Endothelial cell of umbilical vein (primary cell): ENCODE measurements around the gene LARP1. TPM values are rescaled to one million over a fixed set of nuclear protein-coding genes. Genes with fewer than 3 reads are reported as not detected.
A peak's percentile ranks its signal among the peaks of the same experiment; 100 is the strongest.

Experiments
- BruUV-seq: library from RNA; stranded (reverse); fragments of 400-500 nt; replicated peaks from 2 replicates; lab custom pipeline; 2021; lab: Mats Ljungman, UMichigan
- CTCF ChIA-PET: fragments of 300-600, 350-600 bp; sonication (Branson Sonifier 250); formaldehyde crosslinking; loops from one replicate; lab custom pipeline; 2021; ENCODE audit warnings: antibody characterized with exemption, inconsistent platforms; lab: Charles Lee
- POLR2A ChIA-PET: fragments of 300-600, 350-600 bp; sonication (Branson Sonifier 250); formaldehyde crosslinking; loops from one replicate; lab custom pipeline; 2021; ENCODE audit warnings: antibody characterized with exemption, inconsistent platforms; lab: Charles Lee
- DNase-seq: peaks from one replicate; pipeline ENCODE4 v3.0.0-alpha.2; 2011; ENCODE audit warnings: low read depth, low spot score
- FAIRE-seq: peaks from 2 replicates; lab custom pipeline; 2011; peaks lifted over from hg19 to GRCh38; lab: Jason Lieb, UNC
- H2AFZ ChIP-seq: 2 replicates; pipeline ENCODE4 v1.6.0; 2012; ENCODE audit warnings: low read depth, low read length, control low read depth, inconsistent platforms
- H3K27ac ChIP-seq: 2 replicates; pipeline ENCODE4 v1.5.1; 2011; ENCODE audit warnings: low read depth, mild to moderate bottlenecking, control low read depth, low read length, moderate library complexity; ENCODE audit not compliant: insufficient read depth
- H3K27me3 ChIP-seq, 2 experiments: 2 replicates each; pipeline versions ENCODE4 v1.6.0 to v1.6.1; 2011; ENCODE audit warnings: low read length in 2 of 2, mixed read lengths in 1 of 2; ENCODE audit not compliant: control insufficient read depth in 2 of 2, insufficient read depth in 2 of 2
- H3K36me3 ChIP-seq, 2 experiments: 2 replicates in 1 of 2; 3 replicates in 1 of 2; pipeline ENCODE4 v1.5.1; 2011; ENCODE audit warnings: low read length in 2 of 2, mild to moderate bottlenecking in 1 of 2, moderate library complexity in 1 of 2; ENCODE audit not compliant: control insufficient read depth in 2 of 2, insufficient read depth in 2 of 2; ENCODE audit errors: extremely low read depth in 1 of 2
- H3K4me1 ChIP-seq: 3 replicates; pipeline ENCODE4 v1.5.1; 2011; ENCODE audit warnings: mild to moderate bottlenecking, low read length; ENCODE audit not compliant: control insufficient read depth, insufficient read depth; ENCODE audit errors: extremely low read depth
- H3K4me2 ChIP-seq: 2 replicates; pipeline ENCODE4 v1.6.1; 2011; ENCODE audit warnings: low read length, control low read depth, mixed read lengths; ENCODE audit not compliant: insufficient read depth
- H3K4me3 ChIP-seq, 3 experiments: fragments of 200-600 bp in 1 of 3; sonication (generic), shearing (Covaris generic) in 1 of 3; replicated peaks in 1 of 3; 2 replicates each; pipeline ENCODE4 v1.5.1; 2011 to 2016; ENCODE audit warnings: control low read depth in 3 of 3, low read length in 3 of 3, mild to moderate bottlenecking in 2 of 3, inconsistent platforms in 1 of 3, low read depth in 1 of 3, moderate library complexity in 1 of 3; ENCODE audit not compliant: insufficient read depth in 1 of 3
- H3K79me2 ChIP-seq: 2 replicates; pipeline ENCODE4 v1.6.0; 2012; ENCODE audit warnings: low read length, inconsistent platforms; ENCODE audit not compliant: control insufficient read depth, insufficient read depth
- H3K9ac ChIP-seq: replicated peaks from 2 replicates; pipeline ENCODE3; 2011; ENCODE audit warnings: low read length, control low read depth; ENCODE audit not compliant: insufficient read depth; ENCODE audit errors: extremely low read depth
- H3K9me1 ChIP-seq: replicated peaks from 3 replicates; pipeline ENCODE4 v1.6.0; 2011; ENCODE audit warnings: mild to moderate bottlenecking, low read length; ENCODE audit not compliant: control insufficient read depth, insufficient read depth; ENCODE audit errors: extremely low read depth
- H3K9me3 ChIP-seq: replicated peaks from 2 replicates; pipeline ENCODE4 v1.5.1; 2012; ENCODE audit warnings: low read length, inconsistent platforms; ENCODE audit not compliant: control insufficient read depth, insufficient read depth
- H4K20me1 ChIP-seq: replicated peaks from 2 replicates; pipeline ENCODE3; 2011; ENCODE audit warnings: mild to moderate bottlenecking, low read length; ENCODE audit not compliant: control insufficient read depth, insufficient read depth; ENCODE audit errors: extremely low read depth
- CTCF ChIP-seq, 2 donors: IDR thresholded peaks; 1 replicate in 1 of 2; 2 replicates in 1 of 2; pipeline ENCODE4 v1.5.1; 2011; ENCODE audit warnings: low read length in 2 of 2, mild to moderate bottlenecking in 2 of 2, moderate library complexity in 2 of 2, control low read depth in 1 of 2, inconsistent platforms in 1 of 2, low read depth in 1 of 2; ENCODE audit not compliant: insufficient read depth in 1 of 2; ENCODE audit errors: extremely low read depth in 1 of 2
- MAX ChIP-seq: IDR thresholded peaks from 2 replicates; pipeline ENCODE4 v1.6.1; 2011; ENCODE audit not compliant: insufficient read depth, insufficient read length
- dilution Hi-C: fragments of 300-500 bp; cut with MboI; formaldehyde crosslinking; loops from one replicate; pipeline ENCODE4 v1.15.0; 2019; ENCODE audit warnings: low sequenced_read_pairs; ENCODE audit not compliant: extremely low pct_ligation_motif_present
- intact Hi-C: fragments of 100-400 bp; cut with micrococcal nuclease; formaldehyde crosslinking; loops from one replicate; pipeline ENCODE4 v1.10.0; 2022
- polyA plus RNA-seq, 4 experiments: library from polyadenylated mRNA; depleted of rRNA in 3 of 4; stranded (reverse) in 3 of 4; unstranded in 1 of 4; fragments of >200 nt; gene quantifications; 2 replicates each; pipeline versions ENCODE4 v1.2.1 to v1.2.3, GENCODE V29; 2011 to 2012; ENCODE audit warnings: missing spikeins in 1 of 4
- total RNA-seq: library from RNA; stranded (reverse); gene quantifications from 2 replicates; pipeline ENCODE4 v1.2.3, GENCODE V29; 2021

Gene LARP1
- total and polyA plus RNA-seq, 2 donors (not counting 3 experiments of a cell fraction or from before 2014, with no cell fraction given) = 70.4 to 252 TPM

- no peaks in the 10 kb centered on the region for H4K20me1 ChIP-seq
- peak within 1 kb of the TSS; percentile 24 for H3K9ac ChIP-seq
- CTCF ChIA-PET = interaction anchor here (0.8 to 1.7 kb wide), 4 partner anchors 10 to 200 kb away, joined by 3 to 9 read pairs (median 5); no protein-coding TSS in a partner anchor
- peaks cover 10% of the 10 kb centered on the region for H3K4me1 ChIP-seq
- peak within 1 kb of the TSS in 2 of 3 experiments; percentile 42 to 59 for H3K4me3 ChIP-seq
- H3K36me3 ChIP-seq = no peaks in the 10 kb centered on the region
- peak within 1 kb of the TSS; percentile 66 for H2AFZ ChIP-seq
- POLR2A ChIA-PET = no interaction called here
- dilution Hi-C loops = no loop called here
- TF ChIP-seq CTCF (IDR thresholded peaks at IDR 0.05; ENCODE audit: extremely low read depth in 1 of 2, insufficient read depth in 1 of 2, low read depth in 1 of 2, low read length in 2 of 2) (no peak), MAX (peak; percentile 57)
- no TSS peak for BruUV-seq
- peak; percentile 90 for FAIRE-seq
- H3K4me2 ChIP-seq = peak within 1 kb of the TSS; percentile 52
- H3K27me3 ChIP-seq = no peaks in the 10 kb centered on the region
- H3K79me2 ChIP-seq = no peaks in the 10 kb centered on the region
- H3K9me1 ChIP-seq = no peaks in the 10 kb centered on the region
- intact Hi-C loops = loop anchor here (10.0 kb wide), 2 partner anchors 406 to 566 kb away; partner anchors contain the start of gene SAP30L
- peak; percentile 87 for DNase-seq
- no peak within 1 kb of the TSS for H3K27ac ChIP-seq
- H3K9me3 ChIP-seq = no peaks in the 10 kb centered on the region
Observed at GRCh38 chr5:154850255-154851062, 95.3 kb downstream of the LARP1 start, which contains the start of gene FAXDC2. TSS of gene FAXDC2 (minus strand) at chr5:154850603. CDS start at chr5:154838178, 12,425 bp downstream.
